Stimulated activated naive CD8-positive, alpha-beta T cell treated with anti-CD3 and anti-CD28 coated beads, Interleukin-15, Interleukin-2, amounts not matched to agents 100 U/mL and 50 U/mL, for 24 hours (primary cell): ENCODE data around the gene ATP9B.

Experiments used
- ATAC-seq: fragments of 150-1000 bp; cut with Tn5 transposase; one replicate; pipeline ENCODE4 v1.10.0; 2021
- DNase-seq: peaks from one replicate; pipeline ENCODE4 v3.0.0; 2021

ATP9B gene

GRCh38 chr18:79410731-79411613 lies 341.8 kb downstream of the ATP9B start:
- DNase-seq (no peak), ATAC-seq (no peak)

DNA sequence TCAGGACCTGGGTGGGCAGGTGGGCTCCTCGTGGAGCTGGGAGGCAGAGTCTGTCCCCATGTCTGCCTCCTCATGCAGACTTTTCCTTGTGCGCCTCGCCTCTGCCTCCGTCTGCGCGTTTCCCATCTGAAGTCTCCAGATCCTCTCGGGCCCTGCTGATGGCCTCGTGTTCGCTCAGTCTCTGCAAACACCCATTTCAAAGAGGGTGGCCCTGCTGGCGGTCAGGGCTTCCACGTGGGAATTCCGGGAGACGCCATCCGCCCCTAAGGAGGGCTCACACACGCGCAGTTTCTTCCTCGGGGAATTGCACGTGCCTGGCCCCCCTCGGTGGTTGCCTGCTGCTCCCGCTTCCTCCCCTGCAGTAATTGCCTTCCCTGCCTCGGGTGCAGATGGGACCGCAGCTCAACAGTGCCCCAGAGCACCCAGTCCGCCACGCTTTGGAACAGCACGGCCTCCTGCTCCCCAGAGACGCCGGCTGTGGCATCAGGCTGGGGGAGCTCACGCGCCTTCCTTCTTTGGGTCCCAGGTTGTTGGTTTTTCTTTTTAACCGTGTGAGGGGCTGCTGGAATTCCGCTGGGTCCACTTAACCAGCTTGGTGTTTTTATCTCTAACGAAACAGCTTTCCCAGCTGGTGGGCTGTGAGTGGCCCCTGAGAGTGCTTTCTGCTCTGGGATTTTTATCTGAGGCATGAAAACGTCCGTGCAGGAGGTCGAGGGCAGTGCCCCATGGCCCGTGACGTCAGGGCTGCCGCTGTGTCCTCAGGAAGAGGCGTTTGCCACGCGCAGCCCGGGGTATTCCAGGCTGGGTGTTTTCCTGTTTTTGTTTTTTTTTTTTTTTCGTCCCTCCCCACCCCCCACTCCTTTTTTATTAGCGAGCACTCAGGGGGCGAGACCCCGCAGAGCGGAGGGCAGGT lies 342.7 kb downstream of the ATP9B start:
- ATAC-seq (no peak), DNase-seq (no peak)

GRCh38 chr18:79413025-79413424 lies 343.8 kb downstream of the ATP9B start:
- DNase-seq (no peak), ATAC-seq (no peak)

GRCh38 chr18:79413426-79413825 lies 344.2 kb downstream of the ATP9B start:
- ATAC-seq (no peak), DNase-seq (no peak)

DNA sequence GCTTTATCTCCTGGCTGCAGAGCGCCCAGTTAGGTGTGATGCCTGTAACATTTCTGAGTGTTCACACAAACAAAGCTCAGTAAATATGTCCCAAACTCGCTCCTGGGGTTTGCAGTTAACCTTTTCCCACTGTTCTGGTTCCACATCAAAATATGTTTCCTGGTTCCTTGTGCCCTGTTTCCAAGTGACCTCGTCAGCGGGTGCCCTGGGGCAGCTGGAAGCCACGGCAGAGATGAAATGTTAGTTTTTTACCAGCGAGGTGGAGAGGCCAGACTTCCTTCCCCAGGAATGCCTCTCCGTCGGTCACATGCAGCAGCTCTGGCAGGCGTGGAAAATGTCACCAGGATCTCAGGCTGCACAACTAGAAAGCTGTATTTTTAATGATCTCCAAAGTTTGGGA lies 344.7 kb downstream of the ATP9B start:
- DNase-seq = no peak

GRCh38 chr18:79416022-79416676 lies 347.0 kb downstream of the ATP9B start:
- no peak for DNase-seq
- no peak for ATAC-seq

More for the DNA sequence above, 344.7 kb downstream of the ATP9B start:
- ATAC-seq = no peak

GRCh38 chr18:79416677-79417052 lies 347.5 kb downstream of the ATP9B start:
- no peak for DNase-seq
- no peak for ATAC-seq

- ATAC-seq = no peak
- DNase-seq = no peak
Observed at GRCh38 chr18:79418236-79418635, 349.0 kb downstream of the ATP9B start.

GRCh38 chr18:79418642-79419041 lies 349.4 kb downstream of the ATP9B start:
- no peak for ATAC-seq
- DNase-seq = no peak

GRCh38 chr18:79420033-79420745 lies 351.0 kb downstream of the ATP9B start:
- DNase-seq (no peak), ATAC-seq (no peak)

GRCh38 chr18:79421275-79421857 lies 352.2 kb downstream of the ATP9B start:
- no peak for ATAC-seq
- DNase-seq = no peak

DNA sequence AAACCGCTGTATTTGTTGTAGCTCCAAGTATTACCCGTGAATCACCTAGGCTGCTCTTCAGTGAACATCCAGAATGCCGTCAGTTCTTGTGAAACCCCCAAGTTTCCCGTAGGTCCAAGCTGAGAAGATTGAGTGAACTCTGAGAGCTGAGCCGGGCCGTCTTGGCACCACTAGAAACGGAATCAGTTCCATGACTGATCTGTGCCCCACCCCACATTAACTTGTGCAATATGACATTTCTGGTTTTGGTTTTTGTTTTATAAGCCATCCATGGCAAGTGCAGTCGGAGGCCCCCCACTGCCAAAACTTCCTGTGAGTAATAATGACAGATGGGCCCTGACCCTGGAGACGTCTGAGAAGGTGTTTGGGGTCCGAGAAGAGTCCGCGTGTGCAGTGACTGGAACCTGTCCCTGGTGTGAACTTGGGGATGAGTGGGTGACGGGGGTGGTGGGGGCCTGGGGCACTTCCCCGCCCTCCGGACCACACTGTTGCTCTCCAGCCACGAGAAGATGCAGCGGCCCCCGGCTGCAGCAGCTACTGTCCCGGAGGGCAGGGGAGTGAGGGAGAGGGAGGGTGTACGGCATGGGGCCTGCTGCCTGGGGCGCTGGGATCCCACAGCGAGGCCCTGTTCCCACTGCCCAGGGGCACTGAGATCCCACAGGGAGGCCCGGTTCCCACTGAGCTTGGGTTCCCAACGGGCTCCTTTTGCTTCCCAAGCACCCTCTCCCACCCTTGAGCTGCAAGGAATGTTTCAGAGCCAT lies 353.0 kb downstream of the ATP9B start:
- DNase-seq = no peak
- ATAC-seq = peak; percentile 22

DNA sequence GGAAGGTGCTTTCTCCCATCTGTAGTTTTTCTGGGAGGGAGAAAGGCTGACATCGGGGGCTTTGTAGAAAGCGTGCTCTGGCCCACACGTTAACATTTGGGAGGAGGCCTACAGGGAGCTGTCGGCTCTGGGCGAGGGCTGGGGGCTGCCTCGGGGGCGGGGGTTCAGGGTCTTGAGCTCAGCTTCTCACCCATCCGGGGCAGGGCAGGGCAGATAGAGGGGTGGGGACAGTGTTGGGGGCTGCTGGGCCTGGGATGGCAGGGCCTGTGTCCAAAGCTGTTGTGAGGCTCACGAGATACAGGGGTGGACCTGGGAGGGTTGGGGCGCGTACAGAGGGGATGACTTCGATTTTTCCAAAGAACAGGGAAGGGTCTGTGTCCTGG lies 353.6 kb downstream of the ATP9B start:
- ATAC-seq (no peak), DNase-seq (no peak)

GRCh38 chr18:79423211-79424007 lies 354.2 kb downstream of the ATP9B start:
- no peak for DNase-seq
- ATAC-seq = no peak

- ATAC-seq (no peak), DNase-seq (no peak)
Observed at GRCh38 chr18:79424008-79424565, 354.9 kb downstream of the ATP9B start.

- ATAC-seq = no peak
- DNase-seq = no peak
Observed at GRCh38 chr18:79424880-79425568, 355.8 kb downstream of the ATP9B start.

GRCh38 chr18:79425569-79425886 lies 356.3 kb downstream of the ATP9B start:
- no peak for DNase-seq

DNA sequence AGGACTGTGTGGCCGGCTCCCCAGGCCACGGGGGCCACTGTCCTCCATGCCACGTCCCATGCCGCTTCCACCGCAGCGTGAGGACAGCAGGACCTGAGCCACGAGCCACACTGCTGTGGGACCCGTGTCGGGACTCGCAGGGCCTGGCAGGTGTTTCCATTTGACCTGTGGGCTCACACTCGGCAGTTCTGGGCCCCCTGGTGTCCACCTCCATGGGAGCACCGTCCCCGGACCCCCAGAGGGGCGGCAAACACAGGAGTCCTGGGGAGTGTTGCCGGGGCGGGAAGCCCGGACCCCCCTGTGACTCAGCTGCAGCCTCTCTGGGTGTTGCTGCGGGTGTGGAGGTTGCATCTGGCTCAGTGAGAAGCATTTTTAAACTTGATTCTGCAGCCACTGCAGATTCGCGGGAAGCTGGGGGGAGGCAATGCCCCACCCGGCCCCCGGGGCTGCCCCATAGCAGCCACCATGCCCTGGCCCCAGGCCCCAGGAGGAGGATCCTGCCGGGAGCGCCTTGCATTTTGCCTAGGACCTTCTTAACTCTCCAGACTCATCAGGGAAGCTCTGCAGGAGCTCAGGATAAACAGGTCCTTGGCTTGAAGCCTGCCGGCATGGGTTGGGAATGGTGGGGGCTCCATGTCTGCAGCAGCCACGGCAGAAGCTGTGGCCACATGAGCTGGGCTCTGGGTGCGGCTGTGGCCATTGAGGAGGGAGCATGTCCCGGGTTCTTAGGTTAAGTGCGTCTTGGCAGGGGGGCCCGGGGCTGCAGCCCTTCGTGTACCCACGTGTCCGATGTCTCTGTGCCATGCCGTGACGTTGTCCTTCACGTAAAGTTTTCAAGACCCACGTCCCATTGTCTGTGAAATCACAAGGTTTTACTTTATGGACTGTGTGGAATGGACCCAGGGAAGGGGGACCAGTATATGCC lies 357.4 kb downstream of the ATP9B start:
- ATAC-seq = no peak

More at GRCh38 chr18:79425569-79425886, 356.3 kb downstream of the ATP9B start:
- no peak for ATAC-seq

More for the DNA sequence above, 357.4 kb downstream of the ATP9B start:
- DNase-seq = no peak
